SK-N-SH (cell line): ENCODE measurements around the gene EMCN. TPM values are rescaled to one million over a fixed set of nuclear protein-coding genes. Genes with fewer than 3 reads are reported as not detected.

ENCODE experiments used
- CTCF ChIA-PET: fragments of 300-600, 350-600 bp; formaldehyde crosslinking; extraction: SDS; loops from one replicate; lab custom pipeline; 2021; lab: Yijun Ruan, JAX
- POLR2A ChIA-PET: fragments of 350-600 bp; sonication (Branson Sonifier 250); formaldehyde crosslinking; extraction: SDS; loops from one replicate; lab custom pipeline; 2020; ENCODE audit warnings: antibody characterized with exemption, inconsistent platforms; lab: Yijun Ruan, JAX
- DNase-seq: peaks from one replicate; pipeline ENCODE4 v3.0.0; 2012
- H2AFZ ChIP-seq: fragments of 200-600 bp; sonication (generic); 2 replicates; pipeline ENCODE4 v1.8.1; 2016; ENCODE audit warnings: antibody characterized with exemption, mild to moderate bottlenecking, low read depth
- H3F3A ChIP-seq: fragments of 200-600 bp; sonication (generic); replicated peaks from 2 replicates; pipeline ENCODE3; 2016; ENCODE audit warnings: antibody characterized with exemption, mild to moderate bottlenecking; ENCODE audit not compliant: insufficient read depth
- H3K27ac ChIP-seq, 2 experiments: fragments of 200-500 bp in 1 of 2; fragments of 200-600 bp in 1 of 2; sonication (Bioruptor generic) in 1 of 2; sonication (generic), shearing (Covaris generic) in 1 of 2; 2 replicates each; pipeline versions ENCODE4 v1.5.1 to v1.6.1; 2014 to 2016; ENCODE audit warnings: low read depth in 2 of 2, inconsistent platforms in 1 of 2, low read length in 1 of 2, mild to moderate bottlenecking in 1 of 2, mixed read lengths in 1 of 2
- H3K27me3 ChIP-seq: fragments of 200-600 bp; sonication (generic), shearing (Covaris generic); 2 replicates; pipeline ENCODE4 v1.6.1; 2016; ENCODE audit warnings: mixed run types; ENCODE audit not compliant: insufficient read depth
- H3K36me3 ChIP-seq, 2 experiments: fragments of 200-500 bp in 1 of 2; fragments of 200-600 bp in 1 of 2; sonication (Bioruptor generic) in 1 of 2; sonication (generic) in 1 of 2; replicated peaks in 1 of 2; 2 replicates each; pipeline versions ENCODE3 to v1.5.1; 2014 to 2016; ENCODE audit warnings: low read length in 1 of 2, mild to moderate bottlenecking in 1 of 2; ENCODE audit not compliant: insufficient read depth in 2 of 2, control insufficient read depth in 1 of 2
- H3K4me1 ChIP-seq, 2 experiments: fragments of 200-500 bp in 1 of 2; fragments of 200-600 bp in 1 of 2; sonication (Bioruptor generic) in 1 of 2; sonication (generic), shearing (Covaris generic) in 1 of 2; 2 replicates each; pipeline versions ENCODE4 v1.5.1 to v1.6.1; 2014 to 2016; ENCODE audit warnings: low read depth in 1 of 2, low read length in 1 of 2, mixed run types in 1 of 2; ENCODE audit not compliant: insufficient read depth in 2 of 2, control insufficient read depth in 1 of 2
- H3K4me2 ChIP-seq: fragments of 200-600 bp; sonication (generic), shearing (Covaris generic); 2 replicates; pipeline ENCODE4 v1.6.1; 2017; ENCODE audit warnings: mixed run types
- H3K4me3 ChIP-seq, 2 experiments: fragments of 200-500 bp in 1 of 2; fragments of 200-600 bp in 1 of 2; sonication (Bioruptor generic) in 1 of 2; sonication (generic), shearing (Covaris generic) in 1 of 2; 2 replicates each; pipeline versions ENCODE4 v1.5.1 to v1.8.1; 2014 to 2016; ENCODE audit warnings: low read depth in 2 of 2, inconsistent platforms in 1 of 2, low read length in 1 of 2, mild to moderate bottlenecking in 1 of 2, mixed read lengths in 1 of 2, moderate library complexity in 1 of 2
- H3K79me2 ChIP-seq: fragments of 200-600 bp; sonication (generic); 2 replicates; pipeline ENCODE4 v1.8.1; 2017; ENCODE audit warnings: mild to moderate bottlenecking; ENCODE audit not compliant: insufficient read depth
- H3K9ac ChIP-seq: fragments of 200-600 bp; sonication (generic); 2 replicates; pipeline ENCODE4 v1.6.1; 2017; ENCODE audit warnings: mixed run types
- H3K9me2 ChIP-seq: fragments of 200-600 bp; sonication (generic); 2 replicates; pipeline ENCODE4 v1.6.1; 2017; ENCODE audit warnings: mixed run types
- H3K9me3 ChIP-seq: fragments of 200-600 bp; sonication (generic); 2 replicates; pipeline ENCODE4 v1.6.1; 2017; ENCODE audit warnings: mixed run types, mild to moderate bottlenecking, moderate library complexity
- H4K20me1 ChIP-seq: fragments of 200-600 bp; sonication (generic); 2 replicates; pipeline ENCODE4 v1.6.1; 2017; ENCODE audit warnings: mild to moderate bottlenecking, mixed run types; ENCODE audit not compliant: insufficient read depth
- ELF1 ChIP-seq: IDR thresholded peaks from 2 replicates; pipeline ENCODE4 v1.4.0; 2012
- EP300 ChIP-seq, 2 experiments: IDR thresholded peaks; 2 replicates each; pipeline versions ENCODE4 v1.4.0 to v1.6.1; 2012; ENCODE audit warnings: borderline replicate concordance in 1 of 2, low read depth in 1 of 2, low read length in 1 of 2
- GATA2 ChIP-seq: sonication (generic); formaldehyde crosslinking; IDR thresholded peaks from 2 replicates; pipeline ENCODE4 v1.5.0; 2020; ENCODE audit warnings: mild to moderate bottlenecking, missing genetic modification reagents
- JUND ChIP-seq: IDR thresholded peaks from 2 replicates; pipeline ENCODE4 v1.4.0; 2012
- MXI1 ChIP-seq: IDR thresholded peaks from 2 replicates; pipeline ENCODE4 v1.6.1; 2012; ENCODE audit warnings: mild to moderate bottlenecking, low read depth, low read length, improper control_type of control experiment
- NFIC ChIP-seq: IDR thresholded peaks from 2 replicates; pipeline ENCODE4 v1.4.0; 2012; ENCODE audit warnings: borderline replicate concordance
- PBX3 ChIP-seq: IDR thresholded peaks from 2 replicates; pipeline ENCODE4; 2012
- RAD21 ChIP-seq: IDR thresholded peaks from 2 replicates; pipeline ENCODE4 v1.6.1; 2012; ENCODE audit warnings: mild to moderate bottlenecking, low read length
- REST ChIP-seq: IDR thresholded peaks from 2 replicates; pipeline ENCODE4 v1.6.1; 2012; ENCODE audit warnings: mild to moderate bottlenecking, low read depth, low read length, moderate library complexity
- RXRA ChIP-seq: IDR thresholded peaks from 2 replicates; pipeline ENCODE4 v1.4.0; 2012; ENCODE audit warnings: low read depth, mild to moderate bottlenecking, borderline replicate concordance
- SMC3 ChIP-seq: IDR thresholded peaks from 2 replicates; pipeline ENCODE4 v1.6.1; 2012; ENCODE audit warnings: low read depth, low read length, improper control_type of control experiment
- TAF1 ChIP-seq: IDR thresholded peaks from 2 replicates; pipeline ENCODE4 v1.6.1; 2012; ENCODE audit warnings: low read depth, mild to moderate bottlenecking, low read length, moderate library complexity, borderline replicate concordance
- WGBS: methylation state at CpG from one replicate; pipeline ENCODE4 v1.1.6; 2017; ENCODE audit warnings: low lambda C conversion rate; 5-methylcytosine and 5-hydroxymethylcytosine counted together
- polyA plus RNA-seq, 3 experiments: library from polyadenylated mRNA; depleted of rRNA; stranded (reverse); fragments of >200 nt; gene quantifications; 2 replicates each; pipeline ENCODE4 v1.2.3, GENCODE V29; 2012
- TF ChIP-seq, protein P1 (sequence below): fragments of 150-350 bp; IDR thresholded peaks from 2 replicates; pipeline ENCODE4 v1.6.1; 2017; ENCODE audit warnings: antibody characterized with exemption, low read length, low read depth, borderline replicate concordance

Gene EMCN
- polyA plus RNA-seq, 1 of the 3 experiments (the other 2 are of a cell fraction): 0.30 TPM

DNA sequence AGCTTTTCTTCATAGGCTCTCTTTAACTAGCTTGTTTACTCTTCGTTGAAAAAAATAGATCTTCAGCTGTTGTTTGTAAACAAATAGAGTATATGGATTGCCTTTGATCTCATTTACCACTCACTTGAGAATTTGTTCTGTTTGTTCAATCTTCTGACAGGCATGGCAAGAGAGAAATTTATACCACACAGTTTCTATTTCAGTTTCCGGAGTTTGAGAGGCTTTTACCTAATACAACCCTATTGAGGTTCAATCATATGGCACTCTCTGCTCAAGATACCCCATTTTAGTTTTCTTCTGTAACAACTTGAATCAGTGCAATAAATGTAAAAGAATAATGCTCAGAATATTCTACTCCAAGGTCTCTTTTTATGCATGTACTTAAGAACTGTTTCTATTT, 148.0 kb downstream of the EMCN start (continued):
- TF ChIP-seq PBX3 (no peak), GATA2 (CRISPR knock-in tag) (no peak), RXRA (no peak), TAF1 (no peak)

DNA sequence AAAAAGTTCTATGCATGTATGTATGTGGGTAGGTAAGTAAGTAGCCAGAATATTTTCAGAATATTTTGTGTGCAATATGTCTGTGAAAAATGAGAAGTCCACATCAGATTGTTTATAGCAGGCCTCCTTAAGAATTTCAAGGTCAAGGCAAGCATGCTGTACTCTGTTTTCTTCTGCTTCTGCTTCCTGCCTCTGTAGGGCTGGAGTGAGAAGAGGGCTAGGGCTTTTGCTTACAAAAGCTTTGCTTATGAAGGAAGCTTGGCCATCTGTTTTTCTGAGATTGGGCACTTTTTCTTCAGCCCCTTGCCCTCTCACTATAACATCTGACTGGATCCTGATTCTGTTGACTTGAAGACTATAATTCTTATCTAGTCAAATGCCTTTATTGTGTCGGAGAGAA, 150.4 kb downstream of the EMCN start:
- no peaks in the 10 kb centered on the region for H3K27me3 ChIP-seq
- WGBS: 75% methylated on average over 1 of the region's 1 CpG
- H3K4me2 ChIP-seq: no peak overlapping the region
- H3K9me3 ChIP-seq: no peaks in the 10 kb centered on the region
- H3K27ac ChIP-seq: no peak overlapping the region
- no peaks in the 10 kb centered on the region for H3K4me1 ChIP-seq
- H3F3A ChIP-seq: no peaks in the 10 kb centered on the region
- no peak overlapping the region for H2AFZ ChIP-seq
- H3K4me3 ChIP-seq: no peak overlapping the region
- no peak for DNase-seq
- no peak for TF ChIP-seq ELF1
- TF ChIP-seq, all 33 proteins: peak for 0
- Histone ChIP-seq H3K9ac (no peak overlapping the region), H3K79me2 (no peaks in the 10 kb centered on the region), H3K9me2 (no peaks in the 10 kb centered on the region), H3K36me3 (no peaks in the 10 kb centered on the region), H4K20me1 (no peaks in the 10 kb centered on the region)
- POLR2A ChIA-PET: no interaction called here
- CTCF ChIA-PET: no interaction called here

GRCh38 chr4:100366213-100366612, 151.6 kb downstream of the EMCN start:
- H3K9me3 ChIP-seq: no peaks in the 10 kb centered on the region
- H3K9me2 ChIP-seq: no peaks in the 10 kb centered on the region
- H3K9ac ChIP-seq: no peak overlapping the region
- H3K4me1 ChIP-seq: no peaks in the 10 kb centered on the region
- H3K36me3 ChIP-seq: no peaks in the 10 kb centered on the region
- WGBS: 91% methylated on average over 2 of the region's 2 CpGs
- POLR2A ChIA-PET: no interaction called here
- TF ChIP-seq RAD21 (no peak), SMC3 (no peak)
- TF ChIP-seq, all 33 proteins: peak for 0
- DNase-seq: no peak
- no peaks in the 10 kb centered on the region for H3K27me3 ChIP-seq
- H3K79me2 ChIP-seq: no peaks in the 10 kb centered on the region
- H2AFZ ChIP-seq: no peak overlapping the region
- no peaks in the 10 kb centered on the region for H3F3A ChIP-seq
- no peak overlapping the region for H3K27ac ChIP-seq
- no peaks in the 10 kb centered on the region for H4K20me1 ChIP-seq
- no peak overlapping the region for H3K4me3 ChIP-seq
- no peak overlapping the region for H3K4me2 ChIP-seq
- CTCF ChIA-PET: no interaction called here

- no peak overlapping the region for H3K27ac ChIP-seq
- no peak overlapping the region for H2AFZ ChIP-seq
- no peak overlapping the region for H3K9ac ChIP-seq
- H3K36me3 ChIP-seq: no peaks in the 10 kb centered on the region
- ChIA-PET POLR2A (no interaction called here), CTCF (interaction anchor here (1.2 kb wide), 1 partner anchor 10 kb away, joined by 4 read pairs; no protein-coding TSS in a partner anchor)
- H3K9me3 ChIP-seq: no peaks in the 10 kb centered on the region
- H3K4me1 ChIP-seq: no peaks in the 10 kb centered on the region
- no peaks in the 10 kb centered on the region for H3K27me3 ChIP-seq
- H3K9me2 ChIP-seq: no peaks in the 10 kb centered on the region
- H4K20me1 ChIP-seq: no peaks in the 10 kb centered on the region
- 10% methylated on average over 1 of the region's 1 CpG for WGBS
- no peak overlapping the region for H3K4me2 ChIP-seq
- TF ChIP-seq MXI1 (no peak), NFIC (no peak), JUND (no peak), REST (no peak), SMC3 (no peak), EP300 (IDR thresholded peaks at IDR 0.05; ENCODE audit: borderline replicate concordance in 1 of 2, low read depth in 1 of 2, low read length in 1 of 2) (no peak)
- TF ChIP-seq, protein P1, sequence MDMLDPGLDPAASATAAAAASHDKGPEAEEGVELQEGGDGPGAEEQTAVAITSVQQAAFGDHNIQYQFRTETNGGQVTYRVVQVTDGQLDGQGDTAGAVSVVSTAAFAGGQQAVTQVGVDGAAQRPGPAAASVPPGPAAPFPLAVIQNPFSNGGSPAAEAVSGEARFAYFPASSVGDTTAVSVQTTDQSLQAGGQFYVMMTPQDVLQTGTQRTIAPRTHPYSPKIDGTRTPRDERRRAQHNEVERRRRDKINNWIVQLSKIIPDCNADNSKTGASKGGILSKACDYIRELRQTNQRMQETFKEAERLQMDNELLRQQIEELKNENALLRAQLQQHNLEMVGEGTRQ: no peak
- DNase-seq: no peak
- H3K79me2 ChIP-seq: no peaks in the 10 kb centered on the region
- H3K4me3 ChIP-seq: no peak overlapping the region
- H3F3A ChIP-seq: no peaks in the 10 kb centered on the region
Observed at GRCh38 chr4:100362366-100362765, 155.5 kb downstream of the EMCN start.
